Osteoblast (primary cell): ENCODE measurements around the gene STX19. TPM values are rescaled to one million over a fixed set of nuclear protein-coding genes. Genes with fewer than 3 reads are reported as not detected.
A peak's percentile ranks its signal among the peaks of the same experiment; 100 is the strongest.
"Not testable (repeated sequence)": the region's sequence is repeated elsewhere in the genome, so short reads cannot be mapped to it uniquely, and the experiment has no call there.

Source experiments
- DNase-seq: peaks from one replicate; pipeline ENCODE4 v3.0.0; 2011; ENCODE audit warnings: low spot score, mixed read lengths; ENCODE audit not compliant: insufficient read length; ENCODE audit errors: missing footprints
- H2AFZ ChIP-seq: 2 replicates; pipeline ENCODE4 v1.6.0; 2011; ENCODE audit warnings: mild to moderate bottlenecking, low read length
- H3K27ac ChIP-seq: 2 replicates; pipeline ENCODE4 v1.5.1; 2011; ENCODE audit warnings: mild to moderate bottlenecking, low read depth, low read length, moderate library complexity
- H3K27me3 ChIP-seq: 2 replicates; pipeline ENCODE4 v1.6.0; 2012; ENCODE audit warnings: mild to moderate bottlenecking, control low read depth, inconsistent platforms, low read length, moderate library complexity; ENCODE audit not compliant: insufficient read depth
- H3K36me3 ChIP-seq: 2 replicates; pipeline ENCODE4 v1.5.1; 2011; ENCODE audit warnings: mild to moderate bottlenecking, low read length, control low read depth, moderate library complexity; ENCODE audit not compliant: insufficient read depth
- H3K4me1 ChIP-seq: 2 replicates; pipeline ENCODE4 v1.5.1; 2011; ENCODE audit warnings: mild to moderate bottlenecking, low read length, control low read depth, moderate library complexity; ENCODE audit not compliant: insufficient read depth
- H3K4me2 ChIP-seq: 2 replicates; pipeline ENCODE4 v1.6.0; 2011; ENCODE audit warnings: mild to moderate bottlenecking, low read length; ENCODE audit not compliant: insufficient read depth
- H3K4me3 ChIP-seq: fragments of 200-600 bp; sonication (generic); 3 replicates; pipeline ENCODE4 v1.5.1; 2012; ENCODE audit warnings: mild to moderate bottlenecking, low read length, inconsistent platforms; ENCODE audit not compliant: insufficient read depth
- H3K79me2 ChIP-seq: 2 replicates; pipeline ENCODE4 v1.6.0; 2012; ENCODE audit warnings: mild to moderate bottlenecking, low read length, control low read depth, inconsistent platforms; ENCODE audit not compliant: insufficient read depth
- H3K9me3 ChIP-seq: 2 replicates; pipeline ENCODE4 v1.5.1; 2011; ENCODE audit warnings: low read depth, low read length, control low read depth
- H4K20me1 ChIP-seq: 2 replicates; pipeline ENCODE4 v1.6.0; 2012; ENCODE audit warnings: mild to moderate bottlenecking, low read length, control low read depth; ENCODE audit not compliant: insufficient read depth
- CTCF ChIP-seq: IDR thresholded peaks from 2 replicates; pipeline ENCODE4 v1.5.1; 2011; ENCODE audit warnings: mild to moderate bottlenecking, low read depth, low read length, moderate library complexity; ENCODE audit errors: extremely low read depth
- small RNA-seq: library from RNA; depleted of rRNA; stranded (forward); fragments of <200 nt; gene quantifications from one replicate; pipeline ENCODE3, GENCODE V24; 2012
- total RNA-seq: library from RNA; depleted of rRNA; stranded (reverse); fragments of >200 nt; gene quantifications from 2 replicates; pipeline ENCODE4 v1.2.3, GENCODE V29; 2012

The STX19 gene
- total RNA-seq, 1 donor = under 0.01 TPM

- H3K27me3 ChIP-seq = no peaks in the 10 kb centered on the region
- no peak for DNase-seq
- no peak overlapping the region for H2AFZ ChIP-seq
- no peaks in the 10 kb centered on the region for H3K9me3 ChIP-seq
- H4K20me1 ChIP-seq = no peaks in the 10 kb centered on the region
- H3K4me3 ChIP-seq = no peak overlapping the region
- H3K4me1 ChIP-seq = peaks cover 23% of the 10 kb centered on the region
- no peak for TF ChIP-seq CTCF
- peak overlapping the region; percentile 32 for H3K27ac ChIP-seq
- peaks cover 16% of the 10 kb centered on the region for H3K79me2 ChIP-seq
- H3K36me3 ChIP-seq = no peaks in the 10 kb centered on the region
- H3K4me2 ChIP-seq = no peak overlapping the region
Observed at GRCh38 chr3:93969997-93970396, 58.4 kb downstream of the STX19 start.

- Histone ChIP-seq H3K79me2 (peaks cover 16% of the 10 kb centered on the region), H3K27ac (peak overlapping the region; percentile 32), H4K20me1 (no peaks in the 10 kb centered on the region), H3K4me1 (peaks cover 23% of the 10 kb centered on the region), H3K36me3 (no peaks in the 10 kb centered on the region), H3K4me2 (peak overlapping the region; percentile 4), H2AFZ (peak overlapping the region; percentile 53), H3K27me3 (no peaks in the 10 kb centered on the region), H3K9me3 (no peaks in the 10 kb centered on the region), H3K4me3 (no peak overlapping the region)
- no peak for TF ChIP-seq CTCF
- DNase-seq = peak; percentile 84
Observed at GRCh38 chr3:93969443-93969842, 59.0 kb downstream of the STX19 start.

- not testable (repeated sequence) for H4K20me1 ChIP-seq, H3K9me3 ChIP-seq, H3K27ac ChIP-seq, H3K4me2 ChIP-seq, H3K27me3 ChIP-seq, H2AFZ ChIP-seq, H3K36me3 ChIP-seq, DNase-seq, H3K4me3 ChIP-seq
- H3K4me1 ChIP-seq = peaks cover 11% of the 10 kb centered on the region
- peaks cover 13% of the 10 kb centered on the region for H3K79me2 ChIP-seq
Observed at GRCh38 chr3:93965106-93965505, 63.3 kb downstream of the STX19 start.

Small RNA genes lying within 50 kb of the gene (small RNA-seq; reads per million reads assigned to genes)
- not detected for gene RF00019
- gene RNU6-511P = not detected

Other genes starting within 250 kb of the STX19 start
- gene PROS1, start 54.7 kb downstream of the STX19 start, total RNA-seq = 87.5 and 97.4 TPM in 2 replicates
- gene ARL13B, start 48.4 kb downstream of the STX19 start, total RNA-seq = 18.1 and 18.6 TPM in 2 replicates
- 3.5 and 4.7 TPM in 2 replicates for gene DHFR2, start 34.3 kb upstream of the STX19 start, total RNA-seq
- 13.4 and 15.9 TPM in 2 replicates for gene NSUN3, start 34.5 kb upstream of the STX19 start, total RNA-seq